HG02763 (cell line): ENCODE data around the gene CHRDL1.

Experiments
- ATAC-seq: cut with Tn5 transposase; IDR thresholded peaks from one replicate; pipeline ENCODE4 v1.9.1; 2021; ENCODE audit warnings: mild to moderate bottlenecking, moderate library complexity; ENCODE audit not compliant: unreplicated experiment

CHRDL1 gene

GRCh38 chrX:110743679-110744340 lies 51.8 kb downstream of the CHRDL1 start:
- no peak for ATAC-seq

DNA sequence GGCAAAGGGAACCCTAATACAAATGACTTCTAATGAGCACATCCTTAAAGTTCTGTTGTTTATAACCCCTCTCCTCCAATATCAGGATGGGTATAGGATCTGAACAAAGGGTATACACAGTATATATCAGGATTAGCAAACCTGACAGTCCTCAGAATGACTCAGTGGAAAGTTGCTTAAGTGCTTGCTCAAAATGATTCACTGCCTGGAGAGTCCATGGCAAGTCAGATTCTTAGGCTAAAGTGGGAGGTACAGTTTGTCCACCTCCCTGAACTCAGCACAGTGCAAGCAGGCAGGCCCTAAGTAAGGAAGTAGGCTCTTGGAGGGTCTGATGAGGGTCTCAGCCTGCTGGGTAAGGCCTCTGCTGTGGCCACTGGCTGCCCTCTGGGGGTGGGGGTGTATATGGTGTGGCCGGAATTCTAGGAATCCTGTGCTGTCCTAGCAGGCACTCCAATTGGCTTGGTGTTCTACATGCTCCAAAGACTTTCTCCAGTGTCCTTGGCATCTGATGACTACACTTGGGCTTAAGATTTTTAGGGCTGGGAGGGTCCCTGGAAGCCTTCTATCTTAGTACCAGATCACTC lies 54.3 kb downstream of the CHRDL1 start:
- no peak for ATAC-seq

DNA sequence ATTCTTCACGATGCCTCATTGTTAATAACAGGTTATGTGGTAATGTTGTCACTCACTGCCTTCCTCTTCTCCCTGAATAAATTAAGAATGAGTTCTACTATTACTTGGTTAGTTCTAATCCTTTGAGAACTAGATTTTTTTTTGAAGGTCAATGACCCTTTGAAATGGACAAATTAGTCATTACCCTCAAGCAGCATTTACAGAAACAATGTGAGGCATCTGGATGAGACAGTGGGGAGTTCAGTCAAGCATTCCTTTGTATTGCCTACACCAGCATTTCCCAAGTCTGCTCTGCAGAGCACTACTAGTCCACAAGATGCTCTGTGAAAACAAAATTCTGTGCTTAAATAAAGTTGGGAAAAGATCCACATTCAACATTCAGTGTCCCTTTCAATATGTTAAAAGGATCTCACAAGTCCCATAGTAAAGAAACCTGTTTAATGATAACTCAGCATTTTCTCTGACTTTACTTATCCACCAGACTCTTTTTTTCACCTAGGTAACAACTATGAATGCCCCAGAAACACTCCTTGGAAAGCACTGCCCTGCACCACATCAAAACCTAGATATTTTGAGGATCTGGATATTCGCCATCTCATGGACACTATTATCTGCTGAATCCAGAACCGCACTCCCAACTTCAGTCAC lies 60.6 kb downstream of the CHRDL1 start:
- no peak for ATAC-seq

- ATAC-seq: no peak
Measured at GRCh38 chrX:110734271-110734670, 61.3 kb downstream of the CHRDL1 start.

DNA sequence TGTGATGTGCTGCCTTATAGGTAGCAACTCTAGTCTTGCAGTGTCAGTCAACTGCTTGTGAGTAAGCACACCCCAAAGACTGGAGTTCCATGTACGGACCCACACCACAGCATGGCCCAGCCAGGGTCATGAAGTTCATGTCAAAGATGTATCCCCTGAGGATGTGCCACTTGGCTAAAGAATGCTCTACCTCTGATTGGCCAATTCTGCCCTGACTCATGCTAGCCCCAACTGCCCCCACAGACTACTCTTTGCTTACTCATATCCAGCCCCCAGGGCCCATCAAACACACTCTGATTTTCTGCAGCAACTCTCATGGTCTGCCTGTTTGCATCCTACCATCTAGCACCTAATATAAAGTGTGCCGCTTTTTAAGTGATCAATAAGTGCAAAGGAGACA lies 62.5 kb downstream of the CHRDL1 start:
- no peak for ATAC-seq

- ATAC-seq: no peak
Measured at GRCh38 chrX:110732266-110732665, 63.4 kb downstream of the CHRDL1 start.

DNA sequence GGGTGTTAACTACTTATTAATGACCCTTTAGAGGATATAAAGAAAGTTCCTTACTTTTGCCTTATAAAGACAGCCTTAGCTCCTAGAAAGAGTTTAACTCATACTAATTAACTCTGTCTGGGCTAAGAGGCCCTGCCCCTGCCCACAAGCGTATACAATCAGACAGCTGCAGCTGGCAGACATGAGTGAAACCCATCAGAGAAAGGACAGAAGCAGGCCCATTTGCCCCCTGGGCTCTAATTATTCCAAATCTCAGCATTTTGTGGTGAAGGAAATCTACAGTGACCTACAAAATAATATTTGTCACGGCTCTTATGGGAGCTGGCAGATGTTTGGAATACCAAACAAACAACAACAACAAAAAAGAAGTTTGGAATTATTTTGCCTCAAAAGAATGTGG lies 71.8 kb downstream of the CHRDL1 start:
- ATAC-seq: no peak

DNA sequence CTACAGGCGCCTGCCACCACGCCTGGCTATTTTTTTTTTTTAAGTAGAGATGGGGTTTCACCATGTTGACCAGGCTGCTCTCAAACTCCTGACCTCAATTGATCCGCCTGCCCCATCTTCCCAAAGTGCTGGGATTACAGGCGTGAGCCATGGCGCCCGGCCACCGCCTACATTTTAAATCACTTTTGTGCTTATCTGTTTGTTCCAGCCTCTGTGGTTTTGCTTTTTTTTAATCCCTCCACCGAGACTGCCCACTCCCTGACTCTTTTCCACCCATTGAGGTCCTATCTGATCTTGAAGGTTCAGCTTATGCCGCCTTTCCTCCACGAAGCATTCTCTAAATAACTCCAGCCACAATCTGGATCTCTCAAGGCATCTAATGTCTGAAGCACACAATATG lies 73.5 kb downstream of the CHRDL1 start:
- ATAC-seq: no peak

DNA sequence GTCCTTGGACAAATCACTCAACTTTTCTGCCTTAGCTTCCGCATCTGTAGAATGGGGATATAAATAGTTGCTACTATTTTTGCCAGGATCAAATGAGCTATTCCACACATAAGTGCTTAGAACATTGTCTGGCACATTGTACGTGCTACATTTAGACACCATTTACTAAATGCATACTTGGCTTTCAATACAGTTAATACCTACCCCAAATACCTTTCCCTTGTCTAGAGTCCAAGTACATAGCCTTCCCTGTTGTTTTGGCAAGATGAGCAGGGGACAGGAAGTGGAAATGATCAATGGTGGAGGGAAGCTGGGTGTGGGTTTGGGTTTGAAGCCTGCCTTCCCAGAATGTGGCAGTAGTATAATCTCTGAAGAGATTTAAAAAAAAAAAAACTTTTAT lies 82.0 kb downstream of the CHRDL1 start:
- no peak for ATAC-seq

DNA sequence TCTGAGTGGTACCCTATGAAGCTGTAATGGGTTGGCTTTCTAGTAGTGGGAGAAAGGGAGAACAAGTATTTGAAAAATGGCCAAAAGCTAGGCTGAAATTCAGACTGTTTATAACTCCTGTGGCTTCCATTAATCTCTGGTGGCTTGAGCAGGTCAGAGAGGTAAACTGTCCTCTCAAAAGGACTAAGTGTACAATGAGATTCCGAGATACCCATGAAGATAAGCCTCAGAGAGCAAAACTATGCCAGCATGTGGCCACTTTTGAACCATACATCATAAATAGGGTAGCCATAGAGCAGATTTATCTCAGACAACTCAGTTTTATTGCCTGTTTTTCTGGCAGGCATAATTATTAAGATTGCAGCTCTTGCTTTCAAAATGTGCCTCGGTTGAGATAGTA lies 89.2 kb downstream of the CHRDL1 start:
- ATAC-seq: no peak

DNA sequence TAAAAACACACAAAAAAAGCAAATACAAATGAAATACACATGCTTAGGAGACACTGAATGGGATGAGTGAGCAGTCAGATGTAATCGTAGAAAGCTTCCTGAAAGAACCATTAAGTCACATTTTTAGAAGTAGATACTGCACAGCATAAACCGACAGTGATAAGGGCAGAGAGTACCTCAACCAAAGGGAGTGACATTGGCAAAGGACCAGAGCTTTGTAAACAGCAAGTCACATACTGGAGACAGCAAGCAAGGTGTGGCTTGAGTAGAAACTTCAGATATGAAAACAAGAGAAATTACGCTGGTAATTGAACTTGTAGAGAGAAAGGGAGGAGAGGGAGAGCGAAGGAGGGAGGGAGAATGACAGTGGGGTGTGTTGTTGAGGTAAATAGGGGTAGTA lies 92.0 kb downstream of the CHRDL1 start:
- no peak for ATAC-seq

DNA sequence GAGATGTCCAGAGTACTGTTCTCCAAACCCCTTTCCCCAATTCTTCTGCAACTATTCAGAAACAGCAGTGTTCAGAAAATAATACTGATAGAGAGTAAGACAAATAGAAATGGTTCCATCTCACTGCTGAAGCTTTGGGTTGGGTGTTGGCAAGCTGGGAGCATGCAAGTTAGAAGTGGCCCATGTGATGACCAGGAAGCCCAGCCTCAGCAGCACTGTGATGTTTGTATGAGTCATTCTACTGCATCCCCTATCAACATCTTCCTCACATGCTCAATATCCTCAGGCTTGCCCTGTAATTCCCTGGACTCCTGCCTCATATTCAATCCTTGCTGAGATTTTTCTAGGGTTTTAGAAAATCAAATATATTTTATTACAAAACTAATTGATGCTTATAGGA lies 96.5 kb downstream of the CHRDL1 start:
- no peak for ATAC-seq

DNA sequence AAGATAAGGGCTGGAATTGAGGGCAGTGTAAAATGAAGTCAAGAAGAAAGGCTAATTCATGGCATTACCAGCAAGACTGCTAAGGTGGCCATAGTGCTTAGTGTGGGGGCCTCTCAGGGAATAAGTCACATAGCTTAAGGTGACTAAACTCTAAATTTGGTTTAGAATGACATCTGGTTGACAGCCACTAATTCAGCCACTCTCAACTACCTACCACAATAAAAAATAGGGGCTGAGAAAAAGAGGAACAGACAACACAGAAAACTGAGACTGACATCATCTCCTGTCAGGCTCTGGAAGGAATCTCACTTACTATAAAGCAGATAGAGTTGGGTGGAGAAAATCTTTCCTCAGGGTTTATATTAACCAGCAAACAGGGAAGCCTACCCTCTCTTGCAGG lies 96.9 kb downstream of the CHRDL1 start:
- ATAC-seq: no peak

- no peak for ATAC-seq
Measured at GRCh38 chrX:110692866-110693265, 102.8 kb downstream of the CHRDL1 start.

GRCh38 chrX:110691446-110691845 lies 104.2 kb downstream of the CHRDL1 start:
- ATAC-seq: no peak

GRCh38 chrX:110684653-110685052 lies 111.0 kb downstream of the CHRDL1 start:
- no peak for ATAC-seq

- ATAC-seq: no peak
Measured at GRCh38 chrX:110683925-110684324, 111.7 kb downstream of the CHRDL1 start.

GRCh38 chrX:110678591-110678990 lies 117.0 kb downstream of the CHRDL1 start:
- no peak for ATAC-seq

GRCh38 chrX:110675886-110676285 lies 119.7 kb downstream of the CHRDL1 start:
- no peak for ATAC-seq

DNA sequence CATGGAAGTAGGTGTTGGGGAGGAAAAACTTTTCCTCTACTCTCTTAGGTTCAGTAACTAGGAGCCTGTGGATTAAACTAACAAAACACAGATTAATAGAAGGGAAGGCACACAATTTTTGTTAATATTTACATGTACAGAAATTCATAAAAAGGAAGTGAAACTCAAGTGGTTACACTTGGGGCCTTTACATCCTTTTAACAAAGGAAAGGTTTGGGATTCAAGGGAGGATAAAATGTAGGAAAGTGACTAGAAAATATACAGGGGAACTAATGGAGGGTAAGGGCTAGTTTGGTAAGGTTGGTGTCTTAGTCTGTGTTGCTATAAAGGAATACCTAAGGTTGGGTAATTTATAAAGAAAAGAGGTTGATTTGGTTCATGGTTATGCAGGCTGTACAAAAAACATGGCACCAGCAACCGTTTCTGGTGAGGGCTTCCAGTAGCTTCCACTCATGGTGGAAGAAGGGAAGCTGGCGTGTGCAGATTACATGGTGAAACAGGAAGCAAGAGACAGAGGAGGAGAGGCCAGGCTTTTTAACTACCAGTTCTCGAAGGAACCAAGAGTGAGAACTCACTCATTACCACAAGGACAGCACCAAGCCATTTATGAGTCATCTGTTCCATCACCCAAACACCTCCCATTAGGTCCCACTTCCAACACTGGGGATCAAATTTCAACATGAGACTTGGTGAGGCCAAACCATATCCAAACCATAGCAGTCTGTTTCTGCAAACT lies 124.4 kb downstream of the CHRDL1 start:
- peak; percentile 94 for ATAC-seq

DNA sequence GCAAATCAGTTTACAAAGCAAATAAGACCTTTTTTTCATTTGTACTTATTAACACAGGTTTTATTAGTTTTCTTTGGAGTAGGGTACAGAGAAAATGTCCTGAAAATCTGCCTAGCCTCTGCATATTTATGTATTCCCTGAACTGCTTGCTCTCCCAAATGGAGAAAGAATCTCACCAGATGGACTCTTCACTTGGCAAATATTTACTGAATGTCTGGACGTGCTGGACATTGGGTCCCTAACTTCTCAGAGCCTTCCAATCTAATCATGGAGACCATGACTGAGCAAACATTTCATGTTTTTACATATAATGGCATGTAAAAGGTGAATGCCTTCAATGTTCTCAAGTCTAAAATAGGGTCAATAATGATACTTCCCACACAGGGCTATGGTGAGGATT lies 126.0 kb downstream of the CHRDL1 start:
- no peak for ATAC-seq

DNA sequence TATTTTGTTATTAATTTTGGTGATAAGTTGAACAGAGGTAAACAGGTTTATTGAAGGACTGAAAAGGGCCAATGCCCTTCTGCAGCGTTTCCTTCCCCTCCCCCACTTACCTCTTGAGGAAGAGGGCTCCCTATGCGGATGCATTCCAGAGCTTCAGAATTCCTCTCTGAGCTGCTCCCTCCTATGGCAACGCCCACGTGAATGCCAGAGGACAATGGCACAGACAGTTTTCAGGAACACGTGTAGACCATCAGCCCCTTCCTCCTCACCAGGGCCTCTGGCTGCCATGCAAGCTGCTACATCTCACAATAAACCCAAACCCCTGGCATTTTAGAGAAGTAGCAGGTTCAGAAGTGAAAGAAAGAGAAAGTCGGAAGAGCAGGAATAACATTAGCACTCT lies 127.9 kb downstream of the CHRDL1 start:
- no peak for ATAC-seq
